ENCODE data around the gene DVL2.
A peak's percentile ranks its signal among the peaks of the same experiment; 100 is the strongest.
"Not testable (repeated sequence)": the region's sequence is repeated elsewhere in the genome, so short reads cannot be mapped to it uniquely, and the experiment has no call there.

The DVL2 gene

DNA sequence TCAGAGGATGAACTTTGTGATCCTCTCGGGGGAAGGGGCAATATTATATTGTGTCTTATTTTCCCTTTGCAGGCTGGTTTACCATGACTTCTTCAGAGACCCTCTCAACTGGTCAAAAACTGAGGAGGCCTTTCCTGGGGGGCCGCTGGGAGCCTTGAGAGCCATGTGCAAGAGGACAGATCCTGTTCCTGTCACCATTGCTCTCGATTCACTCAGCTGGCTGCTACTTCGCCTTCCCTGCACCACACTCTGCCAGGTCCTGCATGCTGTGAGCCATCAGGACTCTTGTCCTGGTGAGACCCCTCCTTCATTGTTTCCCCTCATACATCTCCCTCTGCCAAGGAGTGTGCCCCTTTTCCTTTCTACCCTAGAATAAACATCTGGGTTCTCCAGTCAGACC lies 20.2 kb upstream of the DVL2 start:
- no peak for DNase-seq

DNA sequence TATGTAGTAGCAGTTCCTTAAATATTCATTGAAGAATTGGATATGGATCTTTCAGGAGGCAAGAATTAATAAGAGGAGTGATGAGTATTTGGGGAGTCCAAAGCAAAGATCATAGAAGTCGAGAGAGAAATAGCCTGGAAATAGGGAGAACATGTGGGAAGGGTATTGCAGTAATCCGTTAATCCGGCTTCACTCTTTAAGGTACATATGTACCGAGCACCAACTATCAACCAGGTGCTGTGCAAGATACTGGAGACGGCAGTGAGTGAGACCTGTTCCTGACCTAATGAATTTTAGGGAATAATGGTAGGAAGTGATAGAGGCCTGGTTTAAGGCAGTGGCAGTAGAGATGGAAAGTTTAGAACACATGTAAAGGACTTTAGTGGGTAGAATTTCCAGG lies 18.8 kb upstream of the DVL2 start:
- no peak for DNase-seq

DNA sequence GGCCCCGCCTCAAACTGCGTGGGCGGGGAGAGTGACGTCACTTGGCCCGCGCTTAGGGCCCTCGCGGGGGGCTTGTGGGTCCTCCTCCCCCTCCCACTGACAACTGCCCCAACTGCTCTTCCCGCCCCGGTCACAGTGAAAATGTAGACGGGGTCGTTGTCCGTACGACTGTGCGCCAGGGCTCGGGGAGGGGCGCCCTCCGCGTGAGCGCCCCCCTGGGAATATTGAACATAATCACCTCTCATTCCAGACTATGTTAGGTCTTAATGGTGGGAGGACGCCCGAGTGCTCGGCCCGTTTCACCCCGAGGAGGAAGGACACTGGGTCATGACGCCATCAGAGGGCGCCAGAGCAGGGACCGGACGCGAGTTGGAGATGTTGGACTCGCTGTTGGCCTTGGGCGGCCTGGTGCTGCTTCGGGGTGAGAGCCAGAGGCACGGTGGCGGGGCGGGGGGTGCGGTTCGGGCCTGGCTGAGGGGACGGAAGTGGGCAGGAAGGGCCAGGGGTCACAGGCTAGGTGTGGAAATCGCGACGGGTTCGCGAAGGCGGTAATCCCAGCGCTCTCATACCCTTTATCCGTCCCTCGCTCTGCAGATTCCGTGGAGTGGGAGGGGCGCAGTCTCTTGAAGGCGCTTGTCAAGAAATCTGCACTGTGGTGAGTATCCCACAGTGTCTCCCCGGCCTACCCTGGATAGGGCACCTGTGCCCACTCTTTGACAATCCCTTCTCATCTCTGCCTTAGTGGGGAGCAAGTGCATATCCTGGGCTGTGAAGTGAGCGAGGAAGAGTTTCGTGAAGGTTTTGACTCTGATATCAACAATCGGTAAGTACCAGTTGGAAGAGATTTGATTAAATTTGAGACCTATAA lies 18.1 kb upstream of the DVL2 start, which contains the start of gene ELP5:
Gene ELP5 (plus strand): TSS at position 40 of the 868 bp plus-strand sequence. CDS start 336 bp downstream, at position 376.
- DNase-seq, result peak; percentile 50

DNA sequence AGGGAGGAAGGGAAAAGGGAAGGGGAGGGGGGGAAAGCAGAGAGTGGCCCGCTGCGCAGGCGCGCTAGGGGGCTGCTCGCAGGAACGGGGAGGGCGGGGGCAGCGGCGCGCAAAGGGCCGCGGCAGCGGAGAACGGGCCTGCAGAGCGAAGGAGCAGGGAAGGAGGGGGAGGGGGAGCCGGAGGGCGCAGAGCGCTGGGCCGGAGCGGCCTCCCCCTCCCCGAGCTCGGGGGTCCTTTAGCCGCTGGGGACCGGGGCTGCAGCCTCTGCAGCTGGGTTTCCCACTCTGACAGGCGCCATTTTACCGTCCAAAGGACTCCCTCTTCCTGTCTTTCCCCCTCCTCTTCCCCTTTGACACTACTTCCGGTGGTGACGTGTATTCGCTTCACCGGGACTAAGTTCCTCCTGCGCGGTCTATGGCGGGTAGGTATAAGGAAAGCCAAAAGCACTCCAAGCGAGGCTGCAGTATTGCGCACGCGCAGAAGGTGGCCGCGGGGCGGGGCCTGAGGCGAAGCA lies 17.4 kb upstream of the DVL2 start, which contains the start of gene CTDNEP1:
Gene CTDNEP1 (minus strand): TSS at position 74 of the 515 bp plus-strand sequence. CDS start 438 bp downstream, outside the sequence.
- peak; percentile 89 for DNase-seq

DNA sequence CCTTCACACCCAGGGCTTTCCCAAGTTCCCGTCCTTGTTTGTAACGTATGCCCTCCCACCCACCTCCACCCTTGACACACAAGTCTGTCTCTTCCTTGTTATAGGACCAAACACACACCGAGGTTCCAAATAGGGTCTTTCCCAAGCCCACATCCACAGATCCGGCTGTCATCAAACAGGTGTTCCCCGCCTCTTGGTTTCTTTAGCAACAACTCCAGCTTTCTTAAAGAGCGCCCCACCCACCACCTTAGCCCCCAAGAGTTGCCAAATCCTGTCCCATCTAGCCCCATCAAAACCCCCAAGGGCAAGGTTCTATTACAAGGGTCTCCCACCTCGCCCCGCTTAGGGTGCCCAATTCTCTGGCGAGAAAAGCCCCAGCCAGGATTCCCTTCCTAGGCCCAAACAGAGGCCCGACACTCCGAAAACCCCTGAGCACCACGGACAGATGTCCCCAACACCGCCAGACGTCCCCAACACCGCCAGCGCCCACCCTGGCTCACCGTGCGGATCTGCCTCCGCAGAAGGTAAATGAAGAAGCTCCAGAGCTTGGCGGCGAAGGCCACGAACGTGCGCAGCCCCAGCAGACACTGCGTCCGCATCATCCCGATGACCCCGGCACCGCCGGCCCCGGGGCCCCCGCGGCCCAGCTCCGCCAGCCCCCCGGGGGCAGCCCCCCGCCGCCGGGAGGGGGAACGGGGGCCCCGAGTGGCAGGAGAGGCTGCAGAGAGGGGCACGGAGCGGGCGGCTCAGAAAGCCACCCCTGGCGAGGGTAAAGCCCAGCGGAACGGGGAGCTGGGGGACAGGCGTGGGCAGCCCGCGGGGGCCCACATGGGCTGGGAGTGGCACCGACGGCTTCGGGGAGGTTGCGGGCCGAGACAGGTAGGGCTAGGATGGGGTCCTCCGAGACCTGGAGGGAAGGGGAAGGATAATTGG lies 16.6 kb upstream of the DVL2 start:
- DNase-seq, result no peak

DNA sequence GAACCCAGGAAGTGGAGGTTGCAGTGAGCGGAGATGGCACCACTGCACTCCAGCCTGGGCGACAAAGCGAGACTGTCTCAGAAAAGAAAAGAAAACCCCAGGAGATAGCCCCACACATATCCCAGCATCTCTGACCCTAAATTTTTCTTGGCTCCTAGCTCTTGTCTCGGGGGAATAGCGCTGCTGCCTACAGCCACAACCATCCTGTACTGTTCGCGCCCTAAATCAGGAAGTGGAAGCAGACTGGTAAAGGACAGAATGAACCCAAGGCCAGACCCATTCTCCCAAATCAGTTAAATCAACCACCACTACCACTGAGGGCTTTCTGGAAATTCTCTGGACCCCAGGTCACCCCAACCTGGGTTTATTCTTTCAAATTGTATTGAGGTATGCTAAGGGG lies 15.5 kb upstream of the DVL2 start:
- no peak for DNase-seq

DNA sequence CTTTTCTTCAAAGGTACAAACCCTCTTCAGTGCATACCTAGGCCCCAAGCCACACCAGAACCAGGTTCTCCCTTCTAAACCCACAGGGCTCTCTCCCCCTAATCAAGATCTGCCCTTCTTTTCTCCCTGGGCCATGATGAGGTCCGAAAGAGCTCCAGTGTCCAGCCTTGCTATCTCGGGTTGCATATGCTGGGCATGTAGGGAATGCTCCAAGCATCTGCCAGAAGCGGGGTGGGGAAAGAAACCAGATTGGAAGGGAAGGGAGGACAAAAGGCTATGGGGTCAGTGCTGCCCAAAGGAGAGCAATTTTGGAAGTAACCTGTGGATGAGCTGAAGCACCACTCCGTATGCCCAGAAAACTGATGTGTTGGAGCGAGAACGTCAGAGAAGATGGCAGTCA lies 14.9 kb upstream of the DVL2 start:
- no peak for DNase-seq

DNA sequence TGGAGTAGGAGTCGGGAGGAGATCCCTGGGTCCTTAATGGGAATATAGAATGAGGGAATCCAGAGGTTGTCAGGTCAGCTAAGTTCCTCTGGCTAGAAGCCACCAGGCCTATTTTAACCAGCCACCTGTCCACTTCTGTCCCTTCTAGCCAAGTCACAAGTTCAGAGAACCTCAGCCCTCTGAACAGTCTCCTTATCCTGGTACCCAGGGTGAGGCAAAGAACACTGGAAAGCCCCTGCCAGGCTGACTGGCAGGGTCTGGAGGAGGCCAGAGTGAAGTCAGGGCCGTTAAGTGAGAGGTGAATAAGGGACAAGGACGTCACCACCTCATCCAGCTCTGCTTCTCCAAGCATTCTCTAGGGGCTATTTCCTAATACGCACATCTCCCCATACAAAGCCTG lies 14.5 kb upstream of the DVL2 start:
- no peak for DNase-seq

DNA sequence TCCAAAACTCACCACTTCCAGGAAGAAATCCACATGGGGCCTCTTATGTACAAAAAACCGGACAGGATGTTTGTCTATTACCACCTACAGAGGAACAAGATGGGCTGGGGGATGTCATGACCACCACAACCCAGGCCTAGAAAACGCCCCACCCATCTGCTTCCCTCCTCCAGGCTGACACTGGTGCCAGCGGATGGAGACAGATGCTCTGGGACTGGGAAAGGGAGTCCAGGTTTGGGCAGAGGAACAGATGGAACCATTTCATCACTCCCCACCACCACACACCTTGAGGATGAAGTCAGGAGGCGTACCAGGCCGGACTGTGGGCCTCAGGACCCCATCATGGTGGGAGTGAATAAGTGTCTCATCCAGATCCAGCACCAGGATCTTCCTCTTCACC lies 12.5 kb upstream of the DVL2 start:
- DNase-seq, result no peak

DNA sequence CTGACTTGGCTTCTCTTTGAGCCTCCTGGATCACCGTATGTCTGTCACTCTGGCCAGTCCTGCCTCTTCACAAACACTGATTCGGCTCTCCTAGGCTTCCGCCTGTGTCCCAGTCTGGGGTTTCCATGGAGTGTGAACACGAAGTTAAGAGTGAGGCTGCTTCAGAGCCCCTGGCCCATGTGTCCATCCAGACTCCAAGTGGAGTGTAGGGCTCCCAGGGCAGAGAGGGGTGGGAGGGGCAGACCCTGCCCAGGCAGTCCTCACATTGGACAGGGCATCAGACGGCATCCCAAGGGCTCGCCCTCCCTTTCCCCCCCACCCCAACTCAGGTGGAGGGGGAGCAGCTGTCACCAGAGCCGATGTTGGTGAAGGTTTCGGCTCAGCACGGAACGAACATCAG lies 9.5 kb upstream of the DVL2 start:
- DNase-seq, result not testable (repeated sequence)

DNA sequence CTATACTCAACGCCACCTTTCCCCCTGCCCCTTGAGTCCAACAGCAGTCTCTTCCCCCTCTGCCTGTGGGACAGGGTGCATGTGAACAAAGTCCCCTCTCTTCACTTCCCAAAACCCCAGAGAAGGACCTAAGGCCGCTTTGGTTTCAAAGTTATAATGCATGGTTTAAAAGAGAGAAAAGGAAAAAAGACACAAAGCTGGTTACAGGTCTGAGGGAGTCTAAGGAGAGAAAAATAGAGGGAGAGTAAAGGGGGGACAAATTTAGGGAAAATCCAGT lies 9.1 kb upstream of the DVL2 start:
- DNase-seq, result no peak

DNA sequence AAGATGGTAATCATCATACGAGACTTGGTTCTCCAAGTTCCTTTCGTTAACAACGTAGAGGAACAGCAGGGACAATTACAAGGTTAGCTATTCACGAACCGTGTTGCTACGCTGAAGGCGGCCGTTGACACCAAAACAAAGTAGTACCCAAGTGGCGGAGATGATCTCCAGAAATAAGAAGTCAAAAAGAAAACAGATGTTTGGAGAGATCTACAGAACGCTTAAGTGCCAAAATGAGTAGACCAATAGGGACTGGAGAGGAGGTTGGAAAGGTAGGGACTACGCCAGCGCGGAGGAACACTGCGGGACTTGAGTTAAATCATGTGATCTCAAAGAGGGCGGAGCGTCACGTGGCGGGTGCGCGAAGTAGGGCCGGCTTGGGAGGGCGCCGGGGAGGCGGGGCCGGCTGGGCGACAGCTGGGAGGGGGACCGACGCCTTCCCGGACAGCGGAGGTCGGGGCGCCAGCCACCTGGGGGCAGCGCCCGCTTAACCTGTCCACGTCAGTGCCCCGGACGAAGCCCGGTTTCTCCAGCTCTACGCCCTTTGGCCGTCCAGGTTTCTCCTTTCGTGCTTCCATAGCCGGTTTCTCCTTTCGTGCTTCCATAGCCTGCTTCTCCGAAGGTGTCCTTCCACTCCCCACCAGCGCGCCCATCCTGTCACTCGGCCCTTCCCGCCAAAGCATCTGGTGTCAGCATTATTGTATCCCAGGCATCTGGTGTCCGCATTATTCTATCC lies 8.6 kb upstream of the DVL2 start:
- DNase-seq, result peak; percentile 81

DNA sequence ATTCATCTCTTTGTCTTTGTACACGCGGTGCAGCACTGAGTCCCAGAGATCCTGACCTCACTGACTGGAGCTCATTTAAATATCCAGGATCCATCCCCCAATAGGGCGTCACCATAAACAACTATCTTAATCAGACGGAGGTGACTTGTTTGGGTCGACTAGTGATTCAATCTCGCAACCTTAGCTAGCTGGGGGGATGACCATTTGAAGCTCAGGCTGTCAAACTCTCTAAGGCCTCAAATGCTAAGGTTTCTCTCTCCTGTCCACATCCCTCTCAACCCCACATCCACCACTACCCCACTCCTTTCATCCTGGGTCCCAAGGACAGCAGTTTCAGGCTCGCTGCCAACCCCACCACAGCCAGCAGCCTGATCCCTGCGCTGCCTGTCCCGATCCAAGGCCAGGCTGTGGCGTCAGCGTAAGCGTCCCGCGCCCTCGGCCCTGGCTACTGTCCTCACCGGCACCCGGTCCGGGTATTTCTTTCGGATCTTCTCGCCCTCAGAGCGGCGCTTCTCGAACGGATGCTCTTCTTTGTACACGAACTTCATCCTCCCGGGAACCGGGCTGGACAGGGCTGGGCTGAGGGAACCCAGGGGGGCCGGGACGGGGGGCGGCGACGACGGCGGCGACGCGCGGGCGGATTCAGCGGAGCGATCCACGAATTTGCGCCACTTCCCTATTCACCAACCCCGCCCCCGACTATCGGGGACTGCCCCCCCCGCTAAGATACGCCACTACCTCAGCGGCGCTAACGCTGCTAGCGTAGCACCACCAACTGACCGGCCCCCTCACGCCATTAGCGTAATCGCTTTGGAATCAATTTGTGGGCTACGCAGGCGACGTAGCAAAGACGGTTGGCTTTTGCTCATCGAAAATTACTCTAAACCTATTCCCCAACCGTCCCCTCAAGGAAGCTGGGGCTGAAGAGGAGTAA lies 7.7 kb upstream of the DVL2 start, which contains the start of gene GABARAP:
Gene GABARAP (minus strand): TSS at position 667 of the 934 bp plus-strand sequence. CDS start 119 bp downstream, at position 548.
- peak; percentile 41 for DNase-seq

DNA sequence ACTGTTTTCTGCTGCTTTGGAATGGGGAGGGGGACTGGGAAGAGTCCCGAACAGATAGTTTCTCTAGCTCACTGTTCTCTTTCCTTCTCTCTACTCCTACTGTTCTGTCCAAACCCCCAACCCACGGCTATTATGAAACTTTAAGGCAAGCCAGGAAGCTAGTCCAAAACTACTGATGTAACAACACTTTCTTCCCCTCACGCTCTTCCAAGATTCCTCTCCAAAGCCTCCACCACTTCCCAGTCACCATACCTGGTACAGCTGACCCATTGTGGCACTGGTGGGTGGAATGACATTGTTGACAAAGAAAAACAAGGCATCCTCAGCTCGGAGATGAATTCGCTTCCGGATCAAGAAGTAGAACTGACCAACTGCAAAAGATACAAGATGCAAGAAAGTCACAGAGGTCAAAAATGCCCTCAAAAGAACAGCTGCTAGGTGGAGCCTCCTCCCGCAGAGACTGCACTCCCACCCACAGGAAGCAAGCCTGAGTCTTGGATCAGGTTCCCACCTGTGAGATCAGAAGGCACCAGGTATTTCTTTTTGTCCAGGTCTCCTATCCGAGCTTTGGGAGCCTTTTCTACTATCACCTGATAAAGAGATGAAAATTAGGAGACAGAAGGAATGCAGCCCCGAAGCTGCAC lies 6.9 kb upstream of the DVL2 start:
- DNase-seq, result no peak

DNA sequence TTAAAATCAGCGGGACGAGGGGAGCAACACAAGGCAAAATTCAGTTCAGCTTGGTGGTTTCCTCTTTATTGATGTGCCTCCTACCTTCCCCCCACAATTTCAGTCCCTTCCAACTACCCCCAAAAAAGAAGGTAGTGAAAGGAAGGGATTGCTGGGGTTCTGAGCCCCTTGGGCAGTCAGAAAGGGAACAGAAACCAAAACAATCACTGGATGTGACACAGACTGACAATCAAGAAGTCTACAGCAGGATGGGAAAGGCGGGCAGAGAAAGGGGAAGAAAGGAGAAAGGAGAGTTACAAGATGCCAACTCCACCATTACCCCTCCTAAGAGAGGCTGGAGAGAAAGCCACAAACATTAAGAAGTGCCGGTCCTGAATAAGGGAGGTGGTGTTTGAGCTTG lies 6.1 kb upstream of the DVL2 start:
- DNase-seq, result no peak

DNA sequence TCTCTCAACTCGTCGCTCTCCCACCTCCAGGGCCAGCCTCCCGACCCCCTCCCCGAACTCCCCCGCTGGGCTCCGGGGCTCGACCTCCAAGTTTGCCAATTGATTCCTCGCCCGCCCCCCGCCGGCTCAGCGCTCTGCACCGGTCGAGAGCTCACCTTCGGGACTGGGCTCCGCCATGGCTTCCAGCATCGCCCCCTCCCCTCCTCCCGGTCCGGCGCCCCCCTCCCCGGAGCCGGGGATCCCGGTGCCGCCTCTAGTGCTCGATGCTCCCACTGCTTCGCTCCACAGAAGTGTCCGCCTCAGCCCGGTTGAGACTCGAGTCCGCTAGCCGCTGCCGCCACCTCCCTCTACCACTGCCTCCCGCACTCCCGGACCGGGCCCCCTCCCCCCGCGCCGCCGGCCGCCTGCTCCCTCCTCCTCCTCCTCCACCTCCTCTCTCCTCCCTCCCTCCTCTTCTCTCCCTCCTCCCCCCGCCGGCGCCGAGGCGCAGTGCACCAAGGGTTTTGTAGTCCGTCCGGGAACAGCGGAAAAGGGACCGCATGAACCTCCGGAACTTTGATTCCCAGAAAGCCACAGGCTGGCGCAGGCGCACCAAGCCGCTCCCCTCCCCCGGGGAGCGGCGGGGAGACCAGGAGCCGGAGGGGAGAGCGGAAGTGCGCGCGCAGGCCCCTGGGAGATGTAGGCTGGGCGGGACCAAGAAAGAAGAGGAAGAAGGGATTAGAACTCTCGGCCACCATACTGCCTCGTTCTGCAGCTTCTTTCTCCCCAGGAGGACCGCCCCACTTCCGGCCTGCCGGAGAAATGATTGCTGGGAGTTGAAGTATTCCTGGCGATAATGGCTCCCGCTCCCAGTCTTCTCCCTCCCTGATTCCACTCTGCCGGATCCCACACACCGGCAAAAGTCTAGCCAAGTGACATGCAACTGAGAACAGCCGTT lies 5.0 kb upstream of the DVL2 start, which contains the start of gene PHF23:
Gene PHF23 (minus strand): TSS at position 367 of the 937 bp plus-strand sequence. CDS start 178 bp downstream, at position 189.
- DNase-seq, result peak; percentile 90

DNA sequence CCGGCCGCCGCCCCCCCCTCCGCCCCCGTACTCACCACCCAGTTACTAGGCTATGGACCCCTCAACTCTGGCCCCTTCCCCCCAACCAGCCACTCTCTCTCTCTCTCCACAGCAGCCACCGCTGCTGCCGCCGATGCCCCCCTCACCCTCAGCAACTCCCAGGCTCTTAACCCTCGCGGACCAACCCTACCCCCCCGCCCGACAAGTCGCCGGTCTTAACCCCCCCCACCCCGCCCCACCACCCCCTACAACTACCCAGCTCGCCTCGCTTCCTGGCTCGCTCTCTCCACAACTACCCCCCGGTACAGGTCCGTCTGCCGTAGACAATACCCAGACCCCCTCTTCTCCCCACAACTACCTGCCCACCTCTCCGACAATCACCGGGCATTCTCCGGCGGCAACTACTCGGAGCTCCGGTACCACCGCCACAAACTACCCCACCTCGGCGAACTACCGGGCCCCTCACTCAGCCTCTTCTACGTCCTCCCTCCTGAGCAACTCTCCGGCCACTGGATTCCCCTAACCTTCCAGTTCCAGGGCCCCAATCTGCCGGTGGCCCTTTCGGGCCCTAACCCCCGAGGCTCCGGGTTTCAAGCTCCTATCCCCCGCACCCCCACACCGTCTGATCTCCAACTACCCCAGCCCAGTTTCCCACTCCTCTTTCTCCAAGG lies 4.2 kb upstream of the DVL2 start:
- DNase-seq, result no peak

DNA sequence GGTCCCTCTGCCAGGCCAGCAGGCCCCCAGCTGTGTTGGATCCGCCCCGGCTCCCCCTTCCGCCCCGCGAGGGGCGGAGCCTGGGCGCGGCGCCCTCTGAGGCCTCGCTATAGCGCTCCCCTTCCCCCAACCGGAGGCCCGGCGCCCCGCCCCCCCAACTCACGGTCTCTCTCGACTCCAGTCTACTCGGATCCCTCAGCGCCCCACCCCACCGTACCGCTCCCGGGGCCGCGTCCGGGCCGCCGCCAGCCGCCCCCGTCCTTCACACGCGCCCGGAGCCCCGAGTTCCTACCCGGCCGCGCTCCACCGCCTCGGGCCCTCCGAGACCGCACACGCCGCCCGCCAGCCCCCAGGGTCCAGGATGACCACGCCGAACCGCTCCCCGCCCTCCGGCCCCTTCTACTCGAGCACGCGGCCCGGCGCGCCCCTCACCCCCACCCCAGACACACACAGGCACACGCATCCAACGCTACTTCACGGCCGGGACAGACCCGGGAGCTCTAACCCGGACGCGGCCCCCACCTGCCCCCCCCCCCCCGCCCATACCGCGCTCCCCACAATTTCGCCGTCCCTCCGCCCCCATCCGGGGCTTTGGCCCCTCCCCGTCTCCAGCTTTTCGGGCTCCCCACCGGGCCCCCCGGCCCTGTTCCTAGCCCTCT lies 3.6 kb upstream of the DVL2 start:
- DNase-seq, result no peak
